GM18511 (cell line): ENCODE results near the gene WDR33.

Experiments
- ATAC-seq: cut with Tn5 transposase; IDR thresholded peaks from one replicate; pipeline ENCODE4 v1.9.1; 2021; ENCODE audit warnings: mild to moderate bottlenecking, moderate library complexity; ENCODE audit not compliant: unreplicated experiment

WDR33 gene

GRCh38 chr2:127700527-127701192 lies 110.3 kb downstream of the WDR33 start:
- peak; percentile 76 for ATAC-seq

- ATAC-seq, result no peak
These were observed 112.2 kb downstream of the WDR33 start for GRCh38 chr2:127698553-127699355.

- ATAC-seq, result no peak
These were observed 113.3 kb downstream of the WDR33 start for GRCh38 chr2:127697482-127698180.

GRCh38 chr2:127695491-127696472 lies 115.2 kb downstream of the WDR33 start:
- no peak for ATAC-seq

GRCh38 chr2:127694986-127695385 lies 116.0 kb downstream of the WDR33 start:
- ATAC-seq, result no peak

- ATAC-seq, result no peak
These were observed 120.3 kb downstream of the WDR33 start for GRCh38 chr2:127690696-127691095.

GRCh38 chr2:127688405-127688804 lies 122.6 kb downstream of the WDR33 start:
- no peak for ATAC-seq

GRCh38 chr2:127685410-127686080 lies 125.4 kb downstream of the WDR33 start:
- no peak for ATAC-seq

- no peak for ATAC-seq
These were observed 127.2 kb downstream of the WDR33 start for GRCh38 chr2:127683757-127684156.

- no peak for ATAC-seq
These were observed 127.9 kb downstream of the WDR33 start for GRCh38 chr2:127683056-127683455.

GRCh38 chr2:127681976-127682857 lies 128.8 kb downstream of the WDR33 start:
- no peak for ATAC-seq

GRCh38 chr2:127681288-127681804 lies 129.6 kb downstream of the WDR33 start:
- ATAC-seq, result no peak

GRCh38 chr2:127680706-127681287 lies 130.2 kb downstream of the WDR33 start:
- no peak for ATAC-seq

- no peak for ATAC-seq
These were observed 131.2 kb downstream of the WDR33 start for GRCh38 chr2:127679680-127680361.

- no peak for ATAC-seq
These were observed 132.0 kb downstream of the WDR33 start for GRCh38 chr2:127678991-127679390.

- no peak for ATAC-seq
These were observed 132.4 kb downstream of the WDR33 start for GRCh38 chr2:127678531-127678930.

- ATAC-seq, result no peak
These were observed 134.1 kb downstream of the WDR33 start for GRCh38 chr2:127676906-127677305.
